ENCODE data around the gene VIPAS39. TPM values are rescaled to one million over a fixed set of nuclear protein-coding genes. Genes with fewer than 3 reads are reported as not detected.

VIPAS39 gene
- 1 to 10 TPM; 7.2 to 9.9 (median 8.6) TPM for total RNA-seq
- long read RNA-seq: 0 reads

GRCh38 chr14:77457522-77458248 lies at the start of gene VIPAS39, which contains the start of gene AHSA1:
Gene VIPAS39 (minus strand): TSS chr14:77457601. CDS start chr14:77454102, 3,499 bp downstream.
Gene AHSA1 (plus strand): TSS chr14:77458093. CDS start chr14:77458190, 97 bp downstream.
- Histone ChIP-seq H3K27me3 (no peaks in the 10 kb centered on the region), H3K4me1 (peaks cover 0 to 20% (median 4%) of the 10 kb centered on the region in 4 donors), H3K27ac (peak within 1 kb of the TSS; percentile 98 to 99 (median 98)), H3K4me3 (peak within 1 kb of the TSS; percentile 72 to 83 (median 81)), H3K36me3 (peaks cover 7 to 37% (median 20%) of the 10 kb centered on the region in 4 donors), H3K9me3 (no peaks in the 10 kb centered on the region)
- TF ChIP-seq, protein P1, sequence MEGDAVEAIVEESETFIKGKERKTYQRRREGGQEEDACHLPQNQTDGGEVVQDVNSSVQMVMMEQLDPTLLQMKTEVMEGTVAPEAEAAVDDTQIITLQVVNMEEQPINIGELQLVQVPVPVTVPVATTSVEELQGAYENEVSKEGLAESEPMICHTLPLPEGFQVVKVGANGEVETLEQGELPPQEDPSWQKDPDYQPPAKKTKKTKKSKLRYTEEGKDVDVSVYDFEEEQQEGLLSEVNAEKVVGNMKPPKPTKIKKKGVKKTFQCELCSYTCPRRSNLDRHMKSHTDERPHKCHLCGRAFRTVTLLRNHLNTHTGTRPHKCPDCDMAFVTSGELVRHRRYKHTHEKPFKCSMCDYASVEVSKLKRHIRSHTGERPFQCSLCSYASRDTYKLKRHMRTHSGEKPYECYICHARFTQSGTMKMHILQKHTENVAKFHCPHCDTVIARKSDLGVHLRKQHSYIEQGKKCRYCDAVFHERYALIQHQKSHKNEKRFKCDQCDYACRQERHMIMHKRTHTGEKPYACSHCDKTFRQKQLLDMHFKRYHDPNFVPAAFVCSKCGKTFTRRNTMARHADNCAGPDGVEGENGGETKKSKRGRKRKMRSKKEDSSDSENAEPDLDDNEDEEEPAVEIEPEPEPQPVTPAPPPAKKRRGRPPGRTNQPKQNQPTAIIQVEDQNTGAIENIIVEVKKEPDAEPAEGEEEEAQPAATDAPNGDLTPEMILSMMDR (IDR thresholded peaks at IDR 0.05): no peak
- TF ChIP-seq POLR2A (IDR thresholded peaks at IDR 0.05): peak; percentile 56
- ATAC-seq (peak; percentile 95 to 98 (median 97)), DNase-seq (peak; percentile 94 to 98 (median 95))
- intact Hi-C loops (cut with DNase I): no loop called here
- WGBS (ENCODE audit: insufficient coverage, low coverage, low lambda C conversion rate, missing lambda C conversion rate): 0% methylated on average over 35 of the region's 50 CpGs

DNA sequence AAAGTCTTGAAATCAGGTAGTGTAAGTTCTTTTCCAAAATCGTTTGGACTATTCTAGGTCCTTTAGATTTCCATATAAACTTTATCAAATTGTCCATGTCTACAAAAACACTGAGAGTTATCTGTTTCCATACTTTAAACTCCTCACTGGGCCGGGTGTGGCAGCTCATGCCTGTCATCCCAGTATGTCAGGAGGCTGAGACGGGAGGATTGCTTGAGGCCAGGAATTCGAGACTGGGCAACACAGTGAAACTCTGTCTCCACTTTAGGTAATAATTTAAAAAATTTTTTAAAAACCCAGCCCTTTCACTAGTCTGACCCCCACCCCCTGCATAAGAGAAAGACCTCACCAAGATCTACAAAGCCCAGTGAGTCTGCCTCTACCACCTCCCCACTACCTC lies 47.6 kb upstream of the VIPAS39 start:
- intact Hi-C loops (cut with DNase I): no loop called here
- no peak for ATAC-seq
- no peak overlapping the region for H3K27ac ChIP-seq
- peaks cover 0 to 6% (median 1%) of the 10 kb centered on the region in 4 donors for H3K36me3 ChIP-seq
- no peak for TF ChIP-seq POLR2A (IDR thresholded peaks at IDR 0.05)
- TF ChIP-seq, protein P1 (IDR thresholded peaks at IDR 0.05): no peak
- H3K4me1 ChIP-seq: no peaks in the 10 kb centered on the region
- no peak overlapping the region for H3K4me3 ChIP-seq
- DNase-seq: no peak
- H3K9me3 ChIP-seq: no peaks in the 10 kb centered on the region
- no peaks in the 10 kb centered on the region for H3K27me3 ChIP-seq
- 60% methylated on average over 4 of the region's 4 CpGs for WGBS (ENCODE audit: insufficient coverage, low coverage, low lambda C conversion rate, missing lambda C conversion rate)

GRCh38 chr14:77503138-77503537 lies 45.7 kb upstream of the VIPAS39 start:
- TF ChIP-seq POLR2A (IDR thresholded peaks at IDR 0.05): no peak
- TF ChIP-seq, protein P1 (IDR thresholded peaks at IDR 0.05): no peak
- Histone ChIP-seq H3K27ac (no peak overlapping the region), H3K36me3 (peaks cover 0 to 3% (median 0%) of the 10 kb centered on the region in 4 donors), H3K27me3 (no peaks in the 10 kb centered on the region), H3K4me1 (peaks cover 0 to 4% (median 0%) of the 10 kb centered on the region in 4 donors), H3K9me3 (no peaks in the 10 kb centered on the region), H3K4me3 (no peak overlapping the region)
- DNase-seq (no peak), ATAC-seq (no peak)
- 96% methylated on average over 5 of the region's 5 CpGs for WGBS (ENCODE audit: insufficient coverage, low coverage, low lambda C conversion rate, missing lambda C conversion rate)
- intact Hi-C loops (cut with DNase I): no loop called here

GRCh38 chr14:77502109-77502782 lies 44.8 kb upstream of the VIPAS39 start:
- no peaks in the 10 kb centered on the region for H3K27me3 ChIP-seq
- H3K4me1 ChIP-seq: peaks cover 0 to 8% (median 0%) of the 10 kb centered on the region in 4 donors
- intact Hi-C loops (cut with DNase I): no loop called here
- no peaks in the 10 kb centered on the region for H3K36me3 ChIP-seq
- DNase-seq: no peak
- no peak for ATAC-seq
- no peak overlapping the region for H3K27ac ChIP-seq
- 62% methylated on average over 9 of the region's 11 CpGs for WGBS (ENCODE audit: insufficient coverage, low coverage, low lambda C conversion rate, missing lambda C conversion rate)
- no peak overlapping the region for H3K4me3 ChIP-seq
- TF ChIP-seq POLR2A (IDR thresholded peaks at IDR 0.05): no peak
- TF ChIP-seq, protein P1 (IDR thresholded peaks at IDR 0.05): no peak
- H3K9me3 ChIP-seq: no peaks in the 10 kb centered on the region
